Hepatocyte (in vitro differentiated cells): ENCODE data around the gene CDKN2AIPNL.

Source experiments
- EZH2 ChIP-seq: fragments of 200-600 bp; sonication (generic); IDR thresholded peaks from 2 replicates; pipeline ENCODE4 v1.6.1; 2016; ENCODE audit warnings: antibody characterized with exemption, mild to moderate bottlenecking, borderline replicate concordance
- EZH2phosphoT487 ChIP-seq: fragments of 200-600 bp; sonication (generic); IDR thresholded peaks from one replicate; pipeline ENCODE4 v1.6.1; 2018; ENCODE audit warnings: antibody characterized with exemption, mild to moderate bottlenecking, low read depth, moderate library complexity; ENCODE audit not compliant: unreplicated experiment, severe bottlenecking
- TF ChIP-seq, protein P1 (sequence below): fragments of 200-600 bp; sonication (generic); IDR thresholded peaks from 2 replicates; pipeline ENCODE4 v1.5.1; 2016; ENCODE audit warnings: antibody characterized with exemption, mild to moderate bottlenecking; ENCODE audit not compliant: poor library complexity

DNA sequence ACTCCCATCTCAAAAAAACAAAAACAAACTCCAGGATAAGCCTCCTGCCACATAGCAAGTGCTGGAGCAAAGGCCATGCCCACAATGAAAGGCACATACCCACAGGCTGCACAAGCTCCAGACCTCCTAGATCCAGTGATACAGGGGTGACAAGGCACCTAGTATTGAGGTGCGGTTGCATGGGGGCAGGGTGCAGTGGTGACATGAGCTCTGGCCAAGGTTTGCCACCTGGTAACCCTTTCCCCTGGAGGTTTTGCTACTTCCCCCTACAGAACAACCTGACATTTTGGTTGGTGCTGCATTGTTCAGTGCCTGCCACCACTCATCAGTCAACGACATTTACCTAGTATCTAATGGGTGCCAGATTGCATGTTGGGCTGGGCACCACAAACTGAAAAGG, 14.5 kb downstream of the CDKN2AIPNL start:
- TF ChIP-seq, protein P1, sequence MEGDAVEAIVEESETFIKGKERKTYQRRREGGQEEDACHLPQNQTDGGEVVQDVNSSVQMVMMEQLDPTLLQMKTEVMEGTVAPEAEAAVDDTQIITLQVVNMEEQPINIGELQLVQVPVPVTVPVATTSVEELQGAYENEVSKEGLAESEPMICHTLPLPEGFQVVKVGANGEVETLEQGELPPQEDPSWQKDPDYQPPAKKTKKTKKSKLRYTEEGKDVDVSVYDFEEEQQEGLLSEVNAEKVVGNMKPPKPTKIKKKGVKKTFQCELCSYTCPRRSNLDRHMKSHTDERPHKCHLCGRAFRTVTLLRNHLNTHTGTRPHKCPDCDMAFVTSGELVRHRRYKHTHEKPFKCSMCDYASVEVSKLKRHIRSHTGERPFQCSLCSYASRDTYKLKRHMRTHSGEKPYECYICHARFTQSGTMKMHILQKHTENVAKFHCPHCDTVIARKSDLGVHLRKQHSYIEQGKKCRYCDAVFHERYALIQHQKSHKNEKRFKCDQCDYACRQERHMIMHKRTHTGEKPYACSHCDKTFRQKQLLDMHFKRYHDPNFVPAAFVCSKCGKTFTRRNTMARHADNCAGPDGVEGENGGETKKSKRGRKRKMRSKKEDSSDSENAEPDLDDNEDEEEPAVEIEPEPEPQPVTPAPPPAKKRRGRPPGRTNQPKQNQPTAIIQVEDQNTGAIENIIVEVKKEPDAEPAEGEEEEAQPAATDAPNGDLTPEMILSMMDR: no peak
- TF ChIP-seq EZH2phosphoT487 (no peak), EZH2 (no peak)
